ENCODE results near the gene INHA. TPM values are rescaled to one million over a fixed set of nuclear protein-coding genes. Genes with fewer than 3 reads are reported as not detected.

The INHA gene
- total RNA-seq, 2 donors from 2014 or later = 0.37 TPM; not detected in 1

- no peak for DNase-seq (ENCODE audit: low spot score)
- intact Hi-C loops (cut with DNase I) = no loop called here
Measured at GRCh38 chr2:219620546-219620945, 48.4 kb downstream of the INHA start.

GRCh38 chr2:219621935-219622334 lies 49.8 kb downstream of the INHA start:
- intact Hi-C loops (cut with DNase I) = no loop called here
- no peak for DNase-seq (ENCODE audit: low spot score)

GRCh38 chr2:219622472-219622871 lies 50.4 kb downstream of the INHA start:
- DNase-seq (ENCODE audit: low spot score) = no peak
- intact Hi-C loops (cut with DNase I) = no loop called here

GRCh38 chr2:219624565-219624964 lies 52.5 kb downstream of the INHA start:
- DNase-seq (ENCODE audit: low spot score) = no peak

GRCh38 chr2:219625179-219625578 lies 53.1 kb downstream of the INHA start:
- intact Hi-C loops (cut with DNase I) = no loop called here
- DNase-seq (ENCODE audit: low spot score) = no peak

More at GRCh38 chr2:219624565-219624964, 52.5 kb downstream of the INHA start:
- intact Hi-C loops (cut with DNase I) = no loop called here

Small RNA genes lying within 50 kb of the gene (microRNA-seq; reads per million reads assigned to microRNA genes)
- 0 to 0.65 reads per million in 2 donors for gene MIR3132 (ENCODE audit: borderline microRNAs expressed in 2 of 2)

Other genes with a start within 250 kb of the INHA start
- gene RESP18, start 239.6 kb upstream of the INHA start, total RNA-seq = not detected
- 10 to 100 TPM; 41.9 to 44.0 TPM for gene DNPEP, start 184.4 kb upstream of the INHA start, total RNA-seq
- 1,000 to 10,000 TPM; 6,561 to 7,652 TPM for gene DES, start 153.9 kb upstream of the INHA start, total RNA-seq
- 100 to 1,000 TPM; 175 to 217 TPM for gene SPEG, start 137.5 kb upstream of the INHA start, total RNA-seq
- 10 to 100 TPM; 33.9 to 42.8 TPM for gene GMPPA, start 73.4 kb upstream of the INHA start, total RNA-seq
- gene ASIC4, start 57.8 kb upstream of the INHA start, total RNA-seq = under 1 TPM in 1 of 2 donors, not detected in 1; 0.38 TPM
- gene CHPF, start 28.5 kb upstream of the INHA start, total RNA-seq = 10 to 100 TPM; 42.9 to 51.1 TPM
- gene TMEM198, start 28.3 kb upstream of the INHA start, total RNA-seq = 1 to 10 TPM; 3.0 to 3.2 TPM
- 10 to 100 TPM; 40.7 to 57.7 TPM for gene OBSL1, start 771 bp upstream of the INHA start, total RNA-seq
- 10 to 100 TPM; 18.6 to 22.4 TPM for gene STK11IP, start 25.5 kb downstream of the INHA start, total RNA-seq
- gene SLC4A3, start 55.3 kb downstream of the INHA start, total RNA-seq = 10 to 100 TPM in 1 of 2 donors, 1 to 10 TPM in 1; 6.2 to 10.1 TPM

Data from posterior vena cava (tissue), 2 donors.